DOHH2 (cell line): ENCODE results near the gene OSBPL10.

Experiments used
- H3F3A ChIP-seq: fragments of 200-600 bp; sonication (generic), shearing (Covaris generic); 2 replicates; pipeline ENCODE4 v1.6.0; 2016; ENCODE audit warnings: antibody characterized with exemption, mild to moderate bottlenecking; ENCODE audit not compliant: control insufficient read depth, insufficient read depth
- H3K27ac ChIP-seq: fragments of 200-600 bp; sonication (generic); 2 replicates; pipeline ENCODE4 v1.5.1; 2014; ENCODE audit warnings: low read depth, mild to moderate bottlenecking, low read length, moderate library complexity
- H3K27me3 ChIP-seq: fragments of 200-600 bp; sonication (generic); 2 replicates; pipeline ENCODE4 v1.6.1; 2014; ENCODE audit warnings: mild to moderate bottlenecking, low read length, mixed read lengths; ENCODE audit not compliant: control insufficient read depth
- H3K36me3 ChIP-seq: fragments of 200-600 bp; sonication (generic); 2 replicates; pipeline ENCODE4 v1.6.1; 2014; ENCODE audit warnings: mild to moderate bottlenecking, low read length, moderate library complexity, mixed read lengths; ENCODE audit not compliant: control insufficient read depth
- H3K4me1 ChIP-seq: fragments of 200-600 bp; sonication (generic); 2 replicates; pipeline ENCODE4 v1.6.1; 2014; ENCODE audit warnings: mild to moderate bottlenecking, low read length, mixed read lengths; ENCODE audit not compliant: control insufficient read depth
- H3K4me2 ChIP-seq: fragments of 200-600 bp; sonication (generic); 2 replicates; pipeline ENCODE4 v1.6.0; 2014; ENCODE audit warnings: mild to moderate bottlenecking, low read length, moderate library complexity
- H3K4me3 ChIP-seq: fragments of 200-600 bp; sonication (generic); 2 replicates; pipeline ENCODE4 v1.5.1; 2014; ENCODE audit warnings: mild to moderate bottlenecking, low read length, mixed read lengths
- H3K79me2 ChIP-seq: fragments of 200-600 bp; sonication (generic); 2 replicates; pipeline ENCODE4 v1.6.1; 2014; ENCODE audit warnings: mild to moderate bottlenecking, low read length, mixed read lengths; ENCODE audit not compliant: control insufficient read depth
- H3K9me2 ChIP-seq: fragments of 200-600 bp; sonication (generic); replicated peaks from 2 replicates; pipeline ENCODE4 v1.6.1; 2014; ENCODE audit warnings: mild to moderate bottlenecking, low read length, mixed read lengths; ENCODE audit not compliant: control insufficient read depth
- H3K9me3 ChIP-seq: fragments of 200-600 bp; sonication (generic); 2 replicates; pipeline ENCODE4 v1.6.1; 2014; ENCODE audit warnings: antibody characterized with exemption, low read length, mixed read lengths; ENCODE audit not compliant: control insufficient read depth, insufficient read depth
- H4K20me1 ChIP-seq: fragments of 200-600 bp; sonication (generic); 2 replicates; pipeline ENCODE4 v1.6.0; 2014; ENCODE audit warnings: low read depth, mild to moderate bottlenecking, antibody characterized with exemption, low read length, moderate library complexity; ENCODE audit not compliant: control insufficient read depth, insufficient read depth
- EZH2phosphoT487 ChIP-seq: fragments of 200-600 bp; sonication (generic); IDR thresholded peaks from 2 replicates; pipeline ENCODE4 v1.6.1; 2017; ENCODE audit warnings: borderline replicate concordance, mild to moderate bottlenecking, antibody characterized with exemption, low read length, moderate library complexity, mixed read lengths
- TF ChIP-seq, protein P1 (sequence below): fragments of 200-600 bp; sonication (generic); IDR thresholded peaks from one replicate; pipeline ENCODE4 v1.5.1; 2014; ENCODE audit warnings: antibody characterized with exemption, mild to moderate bottlenecking, low read depth, low read length; ENCODE audit not compliant: poor library complexity, severe bottlenecking

The OSBPL10 gene

GRCh38 chr3:31937225-31937624 lies 43.8 kb downstream of the OSBPL10 start:
- Histone ChIP-seq H4K20me1 (no peaks in the 10 kb centered on the region), H3K27ac (no peak overlapping the region), H3K36me3 (peaks cover 13% of the 10 kb centered on the region), H3K9me2 (no peaks in the 10 kb centered on the region), H3K9me3 (no peaks in the 10 kb centered on the region), H3K4me1 (peaks cover 100% of the 10 kb centered on the region), H3F3A (peaks cover 26% of the 10 kb centered on the region), H3K79me2 (peaks cover 100% of the 10 kb centered on the region), H3K4me3 (no peak overlapping the region), H3K27me3 (no peaks in the 10 kb centered on the region), H3K4me2 (peak overlapping the region; percentile 1; the same call in 1 of the 2 replicates)
- TF ChIP-seq EZH2phosphoT487: no peak
- TF ChIP-seq, protein P1, sequence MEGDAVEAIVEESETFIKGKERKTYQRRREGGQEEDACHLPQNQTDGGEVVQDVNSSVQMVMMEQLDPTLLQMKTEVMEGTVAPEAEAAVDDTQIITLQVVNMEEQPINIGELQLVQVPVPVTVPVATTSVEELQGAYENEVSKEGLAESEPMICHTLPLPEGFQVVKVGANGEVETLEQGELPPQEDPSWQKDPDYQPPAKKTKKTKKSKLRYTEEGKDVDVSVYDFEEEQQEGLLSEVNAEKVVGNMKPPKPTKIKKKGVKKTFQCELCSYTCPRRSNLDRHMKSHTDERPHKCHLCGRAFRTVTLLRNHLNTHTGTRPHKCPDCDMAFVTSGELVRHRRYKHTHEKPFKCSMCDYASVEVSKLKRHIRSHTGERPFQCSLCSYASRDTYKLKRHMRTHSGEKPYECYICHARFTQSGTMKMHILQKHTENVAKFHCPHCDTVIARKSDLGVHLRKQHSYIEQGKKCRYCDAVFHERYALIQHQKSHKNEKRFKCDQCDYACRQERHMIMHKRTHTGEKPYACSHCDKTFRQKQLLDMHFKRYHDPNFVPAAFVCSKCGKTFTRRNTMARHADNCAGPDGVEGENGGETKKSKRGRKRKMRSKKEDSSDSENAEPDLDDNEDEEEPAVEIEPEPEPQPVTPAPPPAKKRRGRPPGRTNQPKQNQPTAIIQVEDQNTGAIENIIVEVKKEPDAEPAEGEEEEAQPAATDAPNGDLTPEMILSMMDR: peak; percentile 34

GRCh38 chr3:31936420-31937060 lies 44.5 kb downstream of the OSBPL10 start:
- H3K27ac ChIP-seq: peak overlapping the region; percentile 96
- no peaks in the 10 kb centered on the region for H3K9me2 ChIP-seq
- H3K4me3 ChIP-seq: no peak overlapping the region
- peaks cover 27% of the 10 kb centered on the region for H3F3A ChIP-seq
- H3K4me1 ChIP-seq: peaks cover 100% of the 10 kb centered on the region
- H3K36me3 ChIP-seq: peaks cover 11% of the 10 kb centered on the region
- H3K4me2 ChIP-seq: peak overlapping the region; percentile 59
- no peak for TF ChIP-seq EZH2phosphoT487
- TF ChIP-seq, protein P1: no peak
- no peaks in the 10 kb centered on the region for H4K20me1 ChIP-seq
- peaks cover 100% of the 10 kb centered on the region for H3K79me2 ChIP-seq
- H3K9me3 ChIP-seq: no peaks in the 10 kb centered on the region
- H3K27me3 ChIP-seq: no peaks in the 10 kb centered on the region

DNA sequence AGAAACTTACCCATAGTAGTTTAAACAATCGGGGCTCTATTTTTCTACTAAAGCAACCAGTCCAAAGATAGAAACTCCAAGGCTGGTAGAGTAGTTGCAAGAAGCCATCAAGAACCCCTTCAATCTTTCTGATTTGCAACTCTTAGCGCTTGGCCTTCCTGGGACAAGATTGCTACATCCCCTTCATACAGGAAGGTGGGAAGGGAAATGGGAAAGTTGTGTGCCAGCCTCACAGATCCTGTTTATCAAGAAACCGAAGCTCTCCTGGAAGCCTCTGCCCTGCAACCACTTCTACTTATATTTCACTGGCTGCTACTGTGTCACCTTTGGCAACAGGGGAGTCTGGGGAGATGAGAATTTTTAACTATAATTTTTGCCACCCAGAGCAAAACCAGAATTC lies 46.2 kb downstream of the OSBPL10 start:
- peaks cover 100% of the 10 kb centered on the region for H3K4me1 ChIP-seq
- H3K4me3 ChIP-seq: peak overlapping the region; percentile 32
- H3K36me3 ChIP-seq: no peaks in the 10 kb centered on the region; the same call in 1 of the 2 replicates
- peak overlapping the region; percentile 96 for H3K27ac ChIP-seq
- no peaks in the 10 kb centered on the region for H3K9me3 ChIP-seq
- H3K79me2 ChIP-seq: peaks cover 94% of the 10 kb centered on the region
- H4K20me1 ChIP-seq: no peaks in the 10 kb centered on the region
- H3K27me3 ChIP-seq: no peaks in the 10 kb centered on the region
- no peaks in the 10 kb centered on the region for H3K9me2 ChIP-seq
- TF ChIP-seq, protein P1: no peak
- TF ChIP-seq EZH2phosphoT487: no peak
- peaks cover 31% of the 10 kb centered on the region for H3F3A ChIP-seq
- H3K4me2 ChIP-seq: peak overlapping the region; percentile 59
